Pons (tissue), 1 donor: ENCODE results near the gene DSG3.
"Not testable (repeated sequence)": the region's sequence is repeated elsewhere in the genome, so short reads cannot be mapped to it uniquely, and the experiment has no call there.

Experiments
- DNase-seq: peaks from one replicate; pipeline ENCODE4 v3.0.0-alpha.2; 2016; ENCODE audit warnings: low spot score

DSG3 gene

GRCh38 chr18:31493171-31493570 lies 45.6 kb downstream of the DSG3 start:
- DNase-seq, result no peak

- DNase-seq, result no peak
These were observed 46.4 kb downstream of the DSG3 start for GRCh38 chr18:31493941-31494340.

- not testable (repeated sequence) for DNase-seq
These were observed 47.2 kb downstream of the DSG3 start for GRCh38 chr18:31494705-31495244.

- no peak for DNase-seq
These were observed 49.9 kb downstream of the DSG3 start for GRCh38 chr18:31497404-31497835.

- DNase-seq, result no peak
These were observed 50.5 kb downstream of the DSG3 start, which contains the start of gene DSG2 for GRCh38 chr18:31497836-31498573. DSG2 (plus strand) TSS chr18:31498177; CDS start chr18:31498252, 75 bp downstream.

- DNase-seq, result no peak
These were observed 51.3 kb downstream of the DSG3 start for GRCh38 chr18:31498574-31499524.

GRCh38 chr18:31500051-31500688 lies 52.6 kb downstream of the DSG3 start:
- DNase-seq, result no peak

- no peak for DNase-seq
These were observed 55.5 kb downstream of the DSG3 start for GRCh38 chr18:31503011-31503410.

- DNase-seq, result no peak
These were observed 57.1 kb downstream of the DSG3 start for GRCh38 chr18:31504455-31505147.

- DNase-seq, result no peak
These were observed 57.6 kb downstream of the DSG3 start for GRCh38 chr18:31505156-31505555.

- peak; percentile 19 for DNase-seq
These were observed 58.6 kb downstream of the DSG3 start for GRCh38 chr18:31506024-31506742.

GRCh38 chr18:31507124-31507523 lies 59.6 kb downstream of the DSG3 start:
- DNase-seq, result not testable (repeated sequence)

- DNase-seq, result no peak
These were observed 61.2 kb downstream of the DSG3 start for GRCh38 chr18:31508781-31509180.

GRCh38 chr18:31509571-31509970 lies 62.0 kb downstream of the DSG3 start:
- no peak for DNase-seq

GRCh38 chr18:31510319-31510718 lies 62.8 kb downstream of the DSG3 start:
- DNase-seq, result no peak

- DNase-seq, result no peak
These were observed 63.6 kb downstream of the DSG3 start for GRCh38 chr18:31511098-31511497.

GRCh38 chr18:31512203-31512764 lies 64.7 kb downstream of the DSG3 start:
- no peak for DNase-seq

GRCh38 chr18:31513189-31513935 lies 65.8 kb downstream of the DSG3 start:
- no peak for DNase-seq

- DNase-seq, result peak; percentile 8
These were observed 68.9 kb downstream of the DSG3 start for GRCh38 chr18:31516437-31516836.

- no peak for DNase-seq
These were observed 78.8 kb downstream of the DSG3 start for GRCh38 chr18:31526374-31526773.
